Measurements from ENCODE around the gene USP10. TPM values are rescaled to one million over a fixed set of nuclear protein-coding genes. Genes with fewer than 3 reads are reported as not detected.

The USP10 gene
- total RNA-seq = 100 to 1,000 TPM; 140 TPM

- ChIA-PET CTCF (interaction anchor here (0.9 to 4.1 kb wide), 6 partner anchors 13 to 193 kb away, joined by 3 to 20 read pairs (median 4); no protein-coding TSS in a partner anchor), POLR2A (interaction anchor here (1.0 to 1.3 kb wide), 3 partner anchors 23 to 51 kb away, joined by 3 to 5 read pairs (median 5); no protein-coding TSS in a partner anchor)
Observed at GRCh38 chr16:84699712-84700445, at the start of gene USP10. Gene USP10 (plus strand): TSS chr16:84700000. CDS start chr16:84700091, 91 bp downstream.

- ChIA-PET POLR2A (interaction anchor here (0.5 to 1.6 kb wide), 2 partner anchors 15 to 56 kb away, joined by 3 read pairs; no protein-coding TSS in a partner anchor), CTCF (interaction anchor here (0.6 to 2.1 kb wide), 4 partner anchors 22 to 88 kb away, joined by 3 to 4 read pairs (median 3); no protein-coding TSS in a partner anchor)
Observed at GRCh38 chr16:84650062-84650991, 49.5 kb upstream of the USP10 start.

- ChIA-PET POLR2A (no interaction called here), CTCF (interaction anchor here (1.5 kb wide), 1 partner anchor 30 kb away, joined by 4 read pairs; no protein-coding TSS in a partner anchor)
Observed at GRCh38 chr16:84652566-84652965, 47.2 kb upstream of the USP10 start.

- ChIA-PET CTCF (interaction anchor here (0.5 kb wide), 1 partner anchor 144 kb away, joined by 3 read pairs; no protein-coding TSS in a partner anchor), POLR2A (no interaction called here)
Observed at GRCh38 chr16:84654238-84654637, 45.6 kb upstream of the USP10 start.

- CTCF ChIA-PET = no interaction called here
- POLR2A ChIA-PET = no interaction called here
Observed at GRCh38 chr16:84654998-84655397, 44.8 kb upstream of the USP10 start.

GRCh38 chr16:84656649-84657048 lies 43.2 kb upstream of the USP10 start:
- CTCF ChIA-PET = interaction anchor here (1.7 kb wide), 1 partner anchor 8 kb away, joined by 4 read pairs; the partner anchor contains the start of gene KLHL36
- POLR2A ChIA-PET = no interaction called here

- ChIA-PET POLR2A (no interaction called here), CTCF (interaction anchor here (1.7 kb wide), 1 partner anchor 9 kb away, joined by 4 read pairs; the partner anchor contains the start of gene KLHL36)
Observed at GRCh38 chr16:84657229-84657837, 42.5 kb upstream of the USP10 start.

- CTCF ChIA-PET = interaction anchor here (0.9 kb wide), 1 partner anchor 95 kb away, joined by 3 read pairs; no protein-coding TSS in a partner anchor
Observed at GRCh38 chr16:84658690-84659089, 41.1 kb upstream of the USP10 start.

GRCh38 chr16:84659656-84660300 lies 40.0 kb upstream of the USP10 start:
- ChIA-PET CTCF (no interaction called here), POLR2A (no interaction called here)

More at GRCh38 chr16:84658690-84659089, 41.1 kb upstream of the USP10 start:
- POLR2A ChIA-PET = no interaction called here

- CTCF ChIA-PET = no interaction called here
- POLR2A ChIA-PET = interaction anchor here (0.6 kb wide), 1 partner anchor 18 kb away, joined by 4 read pairs; no protein-coding TSS in a partner anchor
Observed at GRCh38 chr16:84660973-84661372, 38.8 kb upstream of the USP10 start.

- POLR2A ChIA-PET = interaction anchor here (0.6 kb wide), 1 partner anchor 18 kb away, joined by 4 read pairs; no protein-coding TSS in a partner anchor
- CTCF ChIA-PET = no interaction called here
Observed at GRCh38 chr16:84661418-84662060, 38.3 kb upstream of the USP10 start.

GRCh38 chr16:84662471-84662870 lies 37.3 kb upstream of the USP10 start:
- ChIA-PET POLR2A (no interaction called here), CTCF (interaction anchor here (1.3 kb wide), 1 partner anchor 10 kb away, joined by 8 read pairs; no protein-coding TSS in a partner anchor)

- POLR2A ChIA-PET = interaction anchor here (0.6 kb wide), 1 partner anchor 42 kb away, joined by 3 read pairs; no protein-coding TSS in a partner anchor
- CTCF ChIA-PET = interaction anchor here (0.8 to 1.4 kb wide), 4 partner anchors 9 to 157 kb away, joined by 3 to 8 read pairs (median 4); no protein-coding TSS in a partner anchor
Observed at GRCh38 chr16:84663433-84664101, 36.2 kb upstream of the USP10 start.

GRCh38 chr16:84665359-84665758 lies 34.4 kb upstream of the USP10 start:
- ChIA-PET CTCF (interaction anchor here (0.9 kb wide), 1 partner anchor 61 kb away, joined by 5 read pairs; no protein-coding TSS in a partner anchor), POLR2A (interaction anchor here (0.7 kb wide), 1 partner anchor 15 kb away, joined by 3 read pairs; no protein-coding TSS in a partner anchor)

GRCh38 chr16:84665843-84666242 lies 34.0 kb upstream of the USP10 start:
- ChIA-PET POLR2A (interaction anchor here (0.7 kb wide), 1 partner anchor 16 kb away, joined by 3 read pairs; no protein-coding TSS in a partner anchor), CTCF (interaction anchor here (0.9 kb wide), 1 partner anchor 61 kb away, joined by 5 read pairs; no protein-coding TSS in a partner anchor)

- ChIA-PET POLR2A (no interaction called here), CTCF (interaction anchor here (0.9 kb wide), 1 partner anchor 58 kb away, joined by 4 read pairs; no protein-coding TSS in a partner anchor)
Observed at GRCh38 chr16:84667600-84668309, 32.0 kb upstream of the USP10 start.
